NCI-H146 (cell line): ENCODE results near the gene SLC9A9.
A peak's percentile ranks its signal among the peaks of the same experiment; 100 is the strongest.
"Not testable (repeated sequence)": the region's sequence is repeated elsewhere in the genome, so short reads cannot be mapped to it uniquely, and the experiment has no call there.

Source experiments
- DNase-seq: peaks from one replicate; lab custom pipeline; 2025; lab: John Stamatoyannopoulos, UW

SLC9A9 gene

DNA sequence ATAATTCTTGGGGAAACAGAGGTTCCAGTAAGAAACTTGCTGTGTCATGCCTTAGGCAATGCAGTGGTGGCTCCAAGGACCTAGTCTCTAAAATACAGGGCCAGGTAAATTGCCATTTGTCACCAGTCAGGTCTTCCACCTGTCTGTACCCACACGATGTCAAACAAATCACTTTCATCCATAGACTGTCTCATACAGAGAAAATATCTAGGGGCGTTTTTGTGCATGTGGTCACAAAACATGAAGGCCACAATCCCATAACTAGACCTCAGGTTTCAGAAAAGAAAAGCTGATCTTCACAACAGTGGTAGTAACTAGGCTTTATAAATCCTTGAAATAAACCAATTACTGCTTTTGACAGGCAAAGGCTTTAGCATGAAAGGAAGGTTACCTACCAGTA, 92.3 kb downstream of the SLC9A9 start:
- peak; percentile 14 for DNase-seq

DNA sequence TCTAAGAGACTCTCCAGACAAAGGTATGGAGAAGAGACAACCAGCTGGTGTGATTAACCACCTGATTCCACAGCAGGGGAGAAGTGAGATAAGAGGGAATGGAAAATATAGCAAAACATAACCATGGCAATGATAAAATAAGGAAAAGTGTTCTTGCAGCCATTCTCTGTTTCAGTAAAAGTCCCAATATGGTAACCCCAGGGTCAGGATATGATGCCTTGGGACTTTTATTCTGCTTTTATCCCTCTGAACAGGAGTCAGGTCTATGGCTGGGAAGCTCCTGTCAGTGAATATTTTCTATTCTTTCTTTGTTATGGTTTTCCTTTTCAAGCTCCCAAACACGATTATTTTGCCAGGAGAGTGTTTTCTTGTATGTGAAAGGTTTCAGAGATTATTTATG, 94.2 kb downstream of the SLC9A9 start:
- peak; percentile 92 for DNase-seq

DNA sequence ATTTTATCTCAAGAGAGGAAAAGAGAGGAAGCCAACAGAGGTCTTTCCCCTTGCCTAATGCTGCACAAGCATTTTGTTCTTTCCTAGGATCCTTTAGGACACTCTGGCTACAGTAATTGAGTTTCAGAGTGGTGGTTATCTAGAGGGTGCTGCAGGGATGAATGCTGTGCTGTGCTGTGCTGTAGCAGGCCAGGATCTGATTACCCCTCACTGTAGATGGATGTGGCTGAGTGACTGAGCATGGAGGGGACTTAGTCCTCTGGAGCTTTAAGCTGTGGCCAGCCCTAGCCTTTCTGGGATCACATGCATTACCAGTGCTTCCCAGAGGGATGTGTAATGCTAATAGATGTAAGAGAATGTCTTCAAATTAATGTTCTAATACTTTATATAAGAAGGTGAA, 94.8 kb downstream of the SLC9A9 start:
- DNase-seq = peak; percentile 55

DNA sequence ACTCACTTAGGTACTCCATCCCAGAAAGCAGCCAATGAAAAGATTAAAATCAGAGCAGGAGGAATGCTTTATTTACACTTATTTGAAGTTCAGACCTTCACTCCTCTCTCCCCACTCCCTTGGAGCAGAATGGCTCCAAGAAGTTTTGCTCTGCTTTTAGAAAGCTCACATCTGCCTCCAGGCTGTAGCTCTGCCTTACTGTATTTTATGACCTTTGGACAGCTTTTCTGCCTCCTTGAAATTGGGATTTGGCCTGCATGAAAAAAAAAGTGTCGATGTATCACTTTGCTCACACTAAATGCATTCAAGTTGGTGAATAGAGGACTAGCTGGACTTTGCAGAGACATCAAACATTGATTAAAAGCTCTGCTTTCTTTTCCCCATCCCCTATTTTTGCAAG, 95.3 kb downstream of the SLC9A9 start:
- DNase-seq = no peak

DNA sequence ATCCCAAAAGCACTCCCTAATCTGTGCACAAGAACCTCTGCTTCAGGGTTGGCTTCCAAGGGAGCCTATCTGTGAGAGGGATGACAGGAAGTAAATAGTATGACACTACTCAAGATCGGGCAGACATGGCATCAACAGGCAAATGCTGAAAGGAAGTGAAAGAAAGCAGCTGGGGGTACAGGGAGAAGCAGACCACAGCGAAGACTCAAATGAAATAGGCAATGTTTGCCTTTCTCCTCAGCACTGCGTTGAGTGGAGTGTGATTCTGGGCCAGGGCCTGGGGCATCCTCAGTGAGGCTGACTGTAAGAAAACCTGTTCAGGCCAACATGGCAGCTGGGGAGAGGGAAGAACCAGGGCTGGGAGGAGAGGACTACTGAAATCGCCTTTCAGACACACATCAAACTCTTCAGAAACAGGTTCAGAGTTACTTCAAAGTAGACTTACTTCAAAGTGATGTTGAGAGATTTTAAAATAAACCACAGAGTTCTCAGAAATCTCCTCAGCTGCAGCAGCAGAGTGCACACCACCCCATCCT, 96.6 kb downstream of the SLC9A9 start:
- DNase-seq = peak; percentile 38

DNA sequence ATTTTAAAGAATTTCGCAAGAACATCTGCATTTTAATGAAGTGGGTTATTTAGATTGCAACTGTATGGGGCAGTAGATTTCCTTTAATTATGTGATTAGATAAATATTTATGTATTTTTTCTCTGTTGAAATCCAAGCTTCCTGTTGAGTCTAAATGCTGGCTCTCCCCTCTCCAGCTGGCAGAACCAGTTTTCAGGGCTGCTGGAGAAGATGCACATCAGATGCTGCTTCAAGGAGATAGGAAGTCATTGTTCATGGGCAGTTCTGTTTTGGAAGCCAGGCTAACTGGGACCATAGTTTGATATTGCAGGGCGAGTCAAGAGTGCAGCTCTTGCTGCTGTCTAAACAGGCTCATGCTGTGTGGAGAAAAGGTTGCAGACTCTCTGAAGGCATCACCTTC, 97.4 kb downstream of the SLC9A9 start:
- DNase-seq = peak; percentile 76

DNA sequence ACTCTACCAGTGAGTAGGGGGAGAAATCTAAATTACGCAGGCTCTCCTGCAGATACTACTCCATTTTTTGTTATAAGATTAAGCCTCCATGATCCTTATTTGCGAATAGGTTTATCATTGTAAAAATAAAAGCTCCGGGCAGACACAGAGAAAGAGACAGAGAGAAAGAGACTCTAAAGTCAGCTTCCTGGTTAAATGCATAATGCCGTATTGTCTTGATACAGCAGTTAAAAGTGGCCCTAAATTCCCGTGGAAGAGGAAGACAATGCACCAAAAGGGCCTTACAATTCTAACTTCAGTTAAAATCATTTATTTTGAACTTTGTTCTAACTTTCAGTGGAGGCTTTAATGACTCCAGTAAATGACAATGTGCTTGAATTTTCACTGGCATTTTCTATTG, 98.3 kb downstream of the SLC9A9 start:
- no peak for DNase-seq

DNA sequence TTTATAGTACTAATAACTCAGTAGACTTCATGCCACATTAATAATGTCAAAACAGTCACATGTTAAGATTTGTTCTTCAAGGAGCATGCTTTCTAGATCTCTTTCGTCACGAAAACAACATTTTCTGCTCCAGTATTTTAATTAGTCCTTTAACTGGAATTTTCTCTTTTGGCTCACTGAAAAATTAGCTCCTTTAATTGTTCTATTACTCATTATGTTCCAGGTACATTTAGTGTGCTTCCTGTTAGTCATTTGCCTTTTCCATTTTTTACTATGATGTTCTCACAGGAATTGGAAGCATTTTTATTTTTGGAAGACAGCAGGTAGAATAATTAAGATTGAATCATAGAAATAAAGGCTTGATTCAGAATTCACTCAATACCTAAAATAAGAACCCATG, 111.2 kb downstream of the SLC9A9 start:
- DNase-seq = no peak

DNA sequence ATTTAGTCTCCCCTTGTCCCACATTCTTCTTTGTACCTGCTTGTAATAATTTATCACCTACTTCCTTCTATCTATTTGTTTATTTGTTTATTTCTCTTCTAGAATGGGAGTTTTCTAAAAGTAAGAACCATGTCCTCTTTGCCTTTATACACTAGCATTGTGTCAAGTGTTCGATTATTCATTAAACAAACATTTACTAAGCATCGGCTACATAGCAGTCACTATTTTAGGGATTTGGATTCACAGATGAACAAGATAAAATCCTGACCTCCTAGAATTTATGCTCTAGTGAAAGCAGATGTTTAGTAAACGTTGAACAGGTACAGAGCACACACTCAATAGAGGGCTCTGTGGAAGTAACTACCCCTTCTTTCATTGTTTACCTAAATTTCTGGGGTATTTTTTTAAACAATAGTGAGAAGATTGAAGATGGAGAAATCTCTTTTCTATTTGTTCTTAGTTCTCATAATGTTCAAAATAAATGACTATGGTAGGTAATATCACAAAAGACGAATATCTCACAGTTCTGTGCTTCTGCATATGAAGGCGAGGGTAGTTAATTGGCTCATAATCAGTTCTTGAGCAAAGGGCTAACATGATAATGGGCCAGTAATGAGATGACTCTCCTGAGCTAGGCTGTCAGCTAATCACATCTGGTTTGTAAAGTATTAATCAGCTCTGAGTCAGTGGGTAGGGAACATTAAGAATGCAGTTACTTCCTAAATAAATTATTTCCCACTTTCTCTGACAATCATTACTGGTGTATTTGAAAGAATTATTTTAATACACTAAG, 111.9 kb downstream of the SLC9A9 start:
- peak; percentile 48 for DNase-seq

DNA sequence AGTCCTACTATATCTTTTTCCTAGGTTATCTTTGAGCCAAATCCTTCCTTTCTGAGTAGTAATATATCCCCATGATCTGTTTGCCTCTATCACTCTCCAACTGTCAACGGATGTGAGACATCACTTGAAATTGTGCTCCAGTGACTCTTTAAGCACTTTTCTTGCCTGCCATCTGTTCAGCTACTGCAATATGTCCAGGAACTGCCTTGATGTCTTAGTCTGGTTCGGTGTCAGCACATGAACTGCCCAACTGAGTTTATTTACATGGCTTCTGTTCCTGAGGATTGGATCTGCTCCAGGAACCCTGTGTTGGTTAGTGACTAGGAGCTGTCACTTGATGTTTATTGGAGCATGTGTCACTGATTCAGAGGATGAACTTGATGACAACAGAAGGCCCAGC, 116.5 kb downstream of the SLC9A9 start:
- DNase-seq = no peak

DNA sequence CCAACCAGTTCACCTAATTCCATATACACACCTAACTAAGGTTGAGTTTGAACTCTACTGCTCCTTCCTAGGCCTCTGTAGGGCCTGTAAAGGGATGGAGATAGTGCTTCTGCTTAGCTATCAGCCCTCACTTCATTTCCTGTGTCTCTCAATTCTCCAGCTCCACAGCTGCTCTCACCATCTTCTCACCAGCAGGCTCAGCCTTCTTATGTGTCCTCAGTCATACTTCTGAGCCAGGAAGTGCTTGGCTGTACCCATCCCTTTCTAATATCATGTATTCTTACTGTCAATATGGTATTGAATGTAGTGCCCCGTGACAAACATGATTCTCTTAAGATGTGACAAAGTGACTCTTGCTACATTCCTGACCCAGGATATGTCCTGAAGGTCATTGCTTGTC, 116.9 kb downstream of the SLC9A9 start:
- no peak for DNase-seq

DNA sequence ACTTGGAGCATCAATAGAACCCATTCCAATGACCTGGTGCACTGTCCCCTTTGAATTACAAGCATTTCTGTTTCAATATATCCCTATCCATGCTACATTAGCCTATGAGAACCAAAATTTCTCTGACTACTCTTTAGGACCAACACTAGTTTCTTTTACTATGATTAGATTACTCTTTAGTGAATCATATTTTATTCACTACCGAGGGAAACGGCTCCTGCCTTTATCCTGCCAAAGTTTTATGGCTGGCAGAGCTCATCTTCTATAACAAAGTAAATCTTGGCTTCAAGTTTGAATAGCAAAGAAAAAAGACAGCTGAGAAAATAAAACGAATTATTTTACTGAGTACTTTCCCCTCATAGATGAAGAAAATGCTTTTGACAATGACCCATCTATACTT, 120.9 kb downstream of the SLC9A9 start:
- DNase-seq = no peak

DNA sequence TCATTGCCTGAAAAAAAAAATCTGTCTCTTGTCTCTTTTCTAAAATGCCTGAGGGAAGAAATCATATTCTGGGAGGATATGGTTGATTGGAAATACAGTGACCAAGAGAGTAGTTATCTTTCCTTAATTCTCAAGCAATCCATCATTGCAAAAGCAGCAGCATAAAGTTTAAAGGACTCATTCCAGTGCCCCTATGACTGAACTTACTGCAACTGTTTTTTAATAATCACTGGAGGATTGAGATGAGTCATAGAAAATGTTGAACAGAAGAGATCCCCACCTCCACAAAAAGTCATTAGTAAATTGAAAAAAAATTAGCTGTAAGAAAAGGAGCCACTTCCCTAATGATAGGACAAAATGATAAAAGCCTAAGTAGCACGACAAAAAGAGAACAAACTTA, 121.5 kb downstream of the SLC9A9 start:
- no peak for DNase-seq

DNA sequence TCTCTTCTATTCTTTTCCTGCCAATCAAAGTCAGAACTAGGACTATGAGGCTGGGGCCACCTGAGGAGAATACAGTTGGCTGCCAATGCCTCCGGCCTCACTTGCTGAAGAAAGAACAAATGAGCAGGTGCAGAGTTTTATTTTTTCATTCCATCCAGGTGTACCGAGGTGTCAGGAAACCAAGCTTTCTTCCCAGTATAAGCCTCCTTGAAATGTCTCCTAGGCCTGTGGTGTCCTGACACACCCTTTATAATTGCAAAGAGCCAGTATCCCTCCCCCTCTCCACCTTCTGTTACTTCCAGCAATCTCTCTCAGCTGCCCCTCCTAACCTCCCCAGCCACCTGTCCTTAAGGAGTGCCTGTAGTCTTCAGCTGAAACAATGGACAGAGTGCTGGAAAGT, 127.9 kb downstream of the SLC9A9 start:
- DNase-seq = peak; percentile 65

DNA sequence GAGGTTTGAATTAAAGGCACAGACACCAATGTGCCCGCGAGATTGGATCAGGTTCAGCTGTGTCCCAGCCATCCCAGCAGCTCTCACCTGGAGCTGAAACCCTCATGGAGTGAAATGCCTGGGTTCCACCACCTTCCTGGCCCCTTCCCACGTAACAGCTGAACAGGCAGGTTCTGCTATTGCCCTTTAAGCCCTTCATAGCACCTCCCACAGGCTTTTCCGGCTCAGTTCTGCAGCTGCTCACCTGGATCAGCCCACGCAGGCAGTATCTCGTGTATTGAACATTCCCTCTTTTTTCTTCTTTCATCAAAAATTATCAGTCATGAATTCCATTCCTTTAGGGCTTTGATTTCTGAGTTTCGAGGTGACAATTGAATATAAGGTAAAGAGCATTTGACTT, 129.8 kb downstream of the SLC9A9 start:
- peak; percentile 74 for DNase-seq

DNA sequence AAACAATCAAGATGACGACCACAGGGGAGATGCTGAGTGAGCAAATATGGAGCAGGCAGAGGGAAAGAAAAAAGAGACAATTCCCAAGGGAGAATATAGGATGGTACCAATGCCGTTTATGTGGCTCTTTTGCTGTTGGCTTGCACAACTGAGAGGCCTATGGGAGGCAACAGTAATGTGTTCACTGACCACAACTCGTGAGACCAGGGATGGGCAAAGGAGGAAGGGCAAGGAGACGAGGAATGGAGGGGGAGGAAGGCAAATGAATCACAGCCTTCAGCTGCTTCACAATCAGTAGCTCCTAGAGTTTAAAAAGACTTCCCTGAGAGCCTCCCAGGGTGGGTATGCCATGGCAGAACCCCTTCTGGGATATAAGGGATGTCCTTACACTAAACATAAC, 131.5 kb downstream of the SLC9A9 start:
- no peak for DNase-seq

DNA sequence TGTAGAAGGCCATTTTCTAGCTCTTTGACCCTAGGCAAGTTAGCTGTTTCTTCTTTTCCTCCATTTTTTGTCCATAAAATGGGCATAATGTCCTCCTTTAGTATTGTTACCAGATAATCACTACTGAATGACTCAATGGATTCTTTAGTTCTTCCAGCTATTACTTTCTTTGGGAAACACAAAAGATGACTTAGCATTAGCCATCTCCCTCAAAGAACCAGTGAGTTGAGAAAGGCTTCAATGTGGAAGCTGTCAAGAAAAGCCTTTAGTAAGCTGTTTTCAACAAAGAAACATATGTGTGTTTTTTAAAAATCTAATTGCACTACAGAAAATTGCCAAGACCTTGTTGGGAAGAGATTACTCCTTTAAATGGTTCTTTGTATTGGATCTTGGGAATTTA, 135.7 kb downstream of the SLC9A9 start:
- DNase-seq = no peak

DNA sequence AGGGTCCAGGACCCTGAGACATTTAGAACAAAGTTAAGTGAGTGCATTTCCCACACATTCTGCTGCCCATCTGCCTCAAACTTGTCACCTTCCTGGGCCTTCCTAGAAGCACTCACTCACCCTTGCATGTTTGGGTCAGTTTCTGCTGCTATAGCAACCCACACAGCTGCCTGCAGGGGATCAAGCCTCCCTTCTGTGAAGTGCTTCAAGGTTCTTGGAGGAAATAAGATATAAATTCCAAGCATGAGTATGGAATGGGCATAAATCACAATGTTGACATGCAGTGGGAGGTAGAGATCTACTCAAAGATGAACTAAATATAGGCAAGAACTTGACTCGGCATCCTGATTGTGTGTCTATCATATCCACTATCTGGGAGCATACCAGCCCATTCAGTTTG, 140.4 kb downstream of the SLC9A9 start:
- no peak for DNase-seq

DNA sequence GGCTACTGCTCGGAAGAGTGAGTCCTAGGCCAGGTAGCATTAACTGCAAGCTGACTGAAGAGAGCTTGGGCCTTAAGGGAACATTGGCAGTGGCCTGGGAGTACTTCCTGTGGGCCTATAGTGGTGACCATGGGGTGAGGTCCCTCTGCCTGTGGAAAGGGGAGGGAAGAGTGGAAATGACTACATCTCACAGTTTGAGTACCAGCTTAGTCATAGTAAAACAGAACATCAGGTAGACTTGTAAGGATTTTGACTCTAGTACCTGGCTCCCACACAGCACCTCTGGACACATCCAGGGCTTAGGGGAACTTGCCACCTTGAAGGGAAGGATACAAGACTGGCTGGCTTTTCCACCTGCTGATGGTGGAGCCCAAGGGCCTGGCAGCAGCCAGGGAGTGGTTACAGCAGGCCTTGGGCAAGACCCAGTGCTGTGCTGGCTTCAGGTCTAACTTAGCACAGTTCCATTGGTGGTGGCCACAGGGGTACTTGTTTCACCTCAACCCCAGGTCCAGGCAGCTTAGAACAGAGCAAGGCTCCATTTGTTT, 147.8 kb downstream of the SLC9A9 start:
- DNase-seq = no peak

DNA sequence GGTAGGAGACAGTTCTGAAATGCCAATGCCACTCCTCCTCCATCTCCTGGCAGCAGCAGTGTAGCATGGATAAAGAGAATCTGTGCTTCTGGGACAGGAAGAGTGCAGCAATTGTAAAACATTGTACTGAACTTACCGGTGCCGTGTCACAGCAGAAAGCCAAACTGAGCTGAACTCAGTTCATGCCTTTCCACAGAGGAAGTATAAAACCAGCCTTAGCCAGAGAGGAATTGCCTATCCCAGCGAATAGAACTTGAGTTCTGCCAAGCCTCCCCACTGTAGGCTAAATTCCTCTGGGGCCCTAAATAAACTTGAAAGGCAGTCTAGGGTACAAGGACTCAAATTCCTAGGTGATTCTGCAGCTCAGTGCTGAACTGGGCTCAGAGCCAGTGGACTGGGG, 148.8 kb downstream of the SLC9A9 start:
- no peak for DNase-seq

DNA sequence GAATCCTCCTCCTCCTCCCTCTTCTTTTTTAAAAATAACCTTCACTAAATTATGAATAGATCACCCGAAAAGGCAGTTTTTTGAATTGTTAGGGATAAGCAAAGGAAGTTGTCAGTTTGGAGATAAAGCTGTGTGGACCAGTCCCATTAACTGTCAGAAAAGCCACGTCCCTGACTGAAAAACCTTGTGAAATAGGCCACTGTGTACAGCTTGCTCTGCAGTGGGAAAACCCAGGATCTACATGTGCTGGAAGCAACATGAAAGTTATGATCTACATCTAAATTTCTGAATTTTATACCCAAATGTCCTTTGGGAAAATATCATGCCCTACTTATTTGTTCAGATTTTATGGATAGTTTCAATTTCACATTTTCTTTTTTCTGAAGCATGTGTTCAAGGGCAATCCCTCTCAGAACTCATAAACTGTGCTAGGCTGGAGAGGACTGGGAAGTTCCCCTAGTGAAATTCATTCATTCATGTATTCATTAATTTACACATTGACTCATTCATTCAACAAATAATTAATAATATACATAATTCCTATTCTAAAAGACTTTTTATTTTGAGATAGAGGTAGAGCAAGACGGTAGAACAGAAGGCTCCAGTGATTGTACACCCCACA, 149.5 kb downstream of the SLC9A9 start:
- DNase-seq = no peak

DNA sequence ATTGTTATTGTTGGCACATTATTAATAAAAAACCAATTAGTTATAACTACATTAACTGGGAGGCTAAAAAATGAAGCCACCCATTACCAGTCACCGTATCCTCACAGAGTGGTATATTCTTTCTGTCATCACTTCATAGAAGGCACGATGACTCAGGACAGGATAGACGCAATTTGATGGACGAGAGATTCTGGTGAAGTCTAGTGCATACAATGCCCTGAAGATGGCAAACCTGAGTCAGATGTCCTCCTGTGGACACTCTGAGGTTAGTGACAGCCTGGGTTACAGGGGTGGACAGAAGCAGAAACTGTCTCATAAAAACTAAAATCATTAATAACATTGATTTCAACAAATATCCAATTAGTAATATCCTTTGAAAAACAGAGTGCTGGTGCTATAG, 150.3 kb downstream of the SLC9A9 start:
- peak; percentile 56 for DNase-seq

DNA sequence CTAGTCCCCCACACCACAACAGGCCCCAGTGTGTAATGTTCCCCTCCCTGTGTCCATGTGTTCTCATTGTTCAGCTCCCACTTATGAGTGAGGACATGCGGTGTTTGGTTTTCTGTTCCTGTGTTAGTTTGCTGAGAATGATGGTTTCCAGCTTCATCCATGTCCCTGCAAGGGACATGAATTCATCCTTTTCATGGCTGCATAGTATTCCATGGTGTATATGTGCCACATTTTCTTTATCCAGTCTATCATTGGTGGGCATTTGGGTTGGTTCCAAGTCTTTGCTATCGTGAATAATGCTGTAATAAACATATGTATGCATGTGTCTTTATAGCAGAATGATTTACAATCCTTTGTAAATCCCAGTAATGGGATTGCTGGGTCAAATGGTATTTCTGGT, 152.9 kb downstream of the SLC9A9 start:
- not testable (repeated sequence) for DNase-seq
